Nasal cavity respiratory epithelium epithelial cell of viscerocranial mucosa (primary cell): ENCODE measurements around the gene AHCTF1. TPM values are rescaled to one million over a fixed set of nuclear protein-coding genes. Genes with fewer than 3 reads are reported as not detected.

Experiments used
- total RNA-seq: library from RNA; depleted of rRNA; stranded (reverse); fragments of >200 nt; gene quantifications from 2 replicates; pipeline ENCODE4 v1.2.3, GENCODE V29; 2014

Gene AHCTF1
- 46.8 and 60.5 TPM in 2 replicates for total RNA-seq

GRCh38 chr1:246931549-246932365 is at the start of gene AHCTF1:
AHCTF1 (minus strand) TSS chr1:246931948; CDS start chr1:246918370, 13,578 bp downstream.

Other genes with a start within 250 kb of the AHCTF1 start
- gene SCCPDH, start 207.5 kb downstream of the AHCTF1 start, total RNA-seq: 3.4 and 14.2 TPM in 2 replicates
- 0.21 and 0.68 TPM in 2 replicates for gene ZNF695, start 76.1 kb upstream of the AHCTF1 start, total RNA-seq
- gene ZNF670, start 146.9 kb upstream of the AHCTF1 start, total RNA-seq: 3.6 and 6.2 TPM in 2 replicates
- gene ZNF669, start 172.4 kb upstream of the AHCTF1 start, total RNA-seq: 11.3 and 13.0 TPM in 2 replicates
- gene ZNF124, start 240.1 kb upstream of the AHCTF1 start, total RNA-seq: 22.2 and 43.1 TPM in 2 replicates